ENCODE results near the gene PRR12.

Gene PRR12

GRCh38 chr19:49658139-49658517, 67.1 kb downstream of the PRR12 start:
- no peaks in the 10 kb centered on the region for H4K20me1 ChIP-seq (ENCODE audit: control insufficient read depth, insufficient read depth, low read depth, low read length)
- no peak for TF ChIP-seq EZH2phosphoT487 (IDR thresholded peaks at IDR 0.05; ENCODE audit: borderline replicate concordance, low read length)
- TF ChIP-seq CTCF (IDR thresholded peaks at IDR 0.05; ENCODE audit: low read depth, low read length, poor library complexity, severe bottlenecking): no peak
- H3K36me3 ChIP-seq (ENCODE audit: control insufficient read depth, low read length): peaks cover 87% of the 10 kb centered on the region
- no peak overlapping the region for H3K4me3 ChIP-seq (ENCODE audit: low read length)
- no peaks in the 10 kb centered on the region for H3K4me1 ChIP-seq (ENCODE audit: control insufficient read depth, low read length)
- no peaks in the 10 kb centered on the region for H3K27me3 ChIP-seq (ENCODE audit: control insufficient read depth, low read length)
- peaks cover 7% of the 10 kb centered on the region for H3F3A ChIP-seq (ENCODE audit: control insufficient read depth, insufficient read depth)
- no peaks in the 10 kb centered on the region for H3K9me2 ChIP-seq (replicated peaks; ENCODE audit: control insufficient read depth, low read length)
- no peaks in the 10 kb centered on the region for H3K9me3 ChIP-seq (ENCODE audit: control insufficient read depth, insufficient read depth, low read length)
- H3K79me2 ChIP-seq (ENCODE audit: control insufficient read depth, low read length): peaks cover 8% of the 10 kb centered on the region
- H3K4me2 ChIP-seq (ENCODE audit: low read length): no peak overlapping the region
- H3K27ac ChIP-seq (ENCODE audit: low read depth, low read length): no peak overlapping the region

- Histone ChIP-seq H3K4me3 (ENCODE audit: low read length) (no peak overlapping the region), H3K79me2 (ENCODE audit: control insufficient read depth, low read length) (peaks cover 15% of the 10 kb centered on the region), H3K4me1 (ENCODE audit: control insufficient read depth, low read length) (peaks cover 7% of the 10 kb centered on the region), H4K20me1 (ENCODE audit: control insufficient read depth, insufficient read depth, low read depth, low read length) (no peaks in the 10 kb centered on the region; the same call in 1 of the 2 replicates), H3K9me3 (ENCODE audit: control insufficient read depth, insufficient read depth, low read length) (no peaks in the 10 kb centered on the region), H3K9me2 (replicated peaks; ENCODE audit: control insufficient read depth, low read length) (no peaks in the 10 kb centered on the region), H3F3A (ENCODE audit: control insufficient read depth, insufficient read depth) (peaks cover 7% of the 10 kb centered on the region), H3K27me3 (ENCODE audit: control insufficient read depth, low read length) (no peaks in the 10 kb centered on the region), H3K36me3 (ENCODE audit: control insufficient read depth, low read length) (peaks cover 84% of the 10 kb centered on the region), H3K27ac (ENCODE audit: low read depth, low read length) (no peak overlapping the region), H3K4me2 (ENCODE audit: low read length) (no peak overlapping the region)
- no peak for TF ChIP-seq CTCF (IDR thresholded peaks at IDR 0.05; ENCODE audit: low read depth, low read length, poor library complexity, severe bottlenecking)
- no peak for TF ChIP-seq EZH2phosphoT487 (IDR thresholded peaks at IDR 0.05; ENCODE audit: borderline replicate concordance, low read length)
Observed at GRCh38 chr19:49658566-49659442, 67.8 kb downstream of the PRR12 start.

GRCh38 chr19:49660338-49660961, 69.5 kb downstream of the PRR12 start:
- Histone ChIP-seq H3K79me2 (ENCODE audit: control insufficient read depth, low read length) (peaks cover 31% of the 10 kb centered on the region), H3K9me3 (ENCODE audit: control insufficient read depth, insufficient read depth, low read length) (no peaks in the 10 kb centered on the region), H3K27me3 (ENCODE audit: control insufficient read depth, low read length) (no peaks in the 10 kb centered on the region), H3F3A (ENCODE audit: control insufficient read depth, insufficient read depth) (peaks cover 10% of the 10 kb centered on the region), H3K36me3 (ENCODE audit: control insufficient read depth, low read length) (peaks cover 74% of the 10 kb centered on the region), H4K20me1 (ENCODE audit: control insufficient read depth, insufficient read depth, low read depth, low read length) (peaks cover 4% of the 10 kb centered on the region), H3K27ac (ENCODE audit: low read depth, low read length) (no peak overlapping the region), H3K4me1 (ENCODE audit: control insufficient read depth, low read length) (peaks cover 11% of the 10 kb centered on the region), H3K9me2 (replicated peaks; ENCODE audit: control insufficient read depth, low read length) (no peaks in the 10 kb centered on the region), H3K4me2 (ENCODE audit: low read length) (no peak overlapping the region), H3K4me3 (ENCODE audit: low read length) (no peak overlapping the region)
- TF ChIP-seq EZH2phosphoT487 (IDR thresholded peaks at IDR 0.05; ENCODE audit: borderline replicate concordance, low read length) (no peak), CTCF (IDR thresholded peaks at IDR 0.05; ENCODE audit: low read depth, low read length, poor library complexity, severe bottlenecking) (no peak)
